HG02840 (cell line): ENCODE data around the gene C2CD4C.
"Not testable (repeated sequence)": the region's sequence is repeated elsewhere in the genome, so short reads cannot be mapped to it uniquely, and the experiment has no call there.

Experiments
- ATAC-seq: cut with Tn5 transposase; IDR thresholded peaks from one replicate; pipeline ENCODE4 v1.9.1; 2021; ENCODE audit warnings: mild to moderate bottlenecking, moderate library complexity, moderate number of reproducible peaks; ENCODE audit not compliant: unreplicated experiment, low FRiP score

C2CD4C gene

GRCh38 chr19:418761-419671 is 10.1 kb upstream of the C2CD4C start:
- ATAC-seq: no peak

- no peak for ATAC-seq
These were observed 7.5 kb upstream of the C2CD4C start for GRCh38 chr19:416416-416815.

- ATAC-seq: no peak
These were observed 6.3 kb upstream of the C2CD4C start for GRCh38 chr19:415292-415691.

GRCh38 chr19:413756-414420 is 4.9 kb upstream of the C2CD4C start:
- ATAC-seq: no peak

- ATAC-seq: no peak
These were observed 3.7 kb upstream of the C2CD4C start for GRCh38 chr19:412356-413355.

- ATAC-seq: no peak
These were observed 2.9 kb upstream of the C2CD4C start for GRCh38 chr19:411723-412355.

GRCh38 chr19:411121-411722 is 2.3 kb upstream of the C2CD4C start:
- ATAC-seq: not testable (repeated sequence)

- ATAC-seq: no peak
These were observed 1.4 kb upstream of the C2CD4C start for GRCh38 chr19:410243-410781.

GRCh38 chr19:409516-410242 is 732 bp upstream of the C2CD4C start:
- ATAC-seq: no peak

- ATAC-seq: no peak
These were observed 476 bp downstream of the C2CD4C start for GRCh38 chr19:408441-408901.

- ATAC-seq: no peak
These were observed 1.2 kb downstream of the C2CD4C start for GRCh38 chr19:407511-408440.

GRCh38 chr19:406971-407510 is 1.9 kb downstream of the C2CD4C start:
- ATAC-seq: no peak

GRCh38 chr19:406135-406781 is 2.7 kb downstream of the C2CD4C start:
- no peak for ATAC-seq

- no peak for ATAC-seq
These were observed 3.6 kb downstream of the C2CD4C start for GRCh38 chr19:405121-405965.

GRCh38 chr19:403221-404027 is 5.5 kb downstream of the C2CD4C start:
- ATAC-seq: no peak
